Transverse colon (tissue), 4 donors: ENCODE measurements around the gene GNG14. TPM values are rescaled to one million over a fixed set of nuclear protein-coding genes. Genes with fewer than 3 reads are reported as not detected.

ENCODE experiments used
- DNase-seq: peaks from one replicate; pipeline ENCODE4 v3.0.0-alpha.2; 2019
- H3K27ac ChIP-seq, 4 donors: fragments of 200-600 bp; sonication (generic); 2 replicates each; pipeline ENCODE4 v1.5.1; 2016 to 2018; ENCODE audit warnings: inconsistent platforms in 4 of 4
- H3K27me3 ChIP-seq: fragments of 200-600 bp; sonication (generic); 2 replicates; pipeline ENCODE4 v1.5.1; 2017; ENCODE audit warnings: inconsistent platforms
- H3K36me3 ChIP-seq, 4 donors: fragments of 200-600 bp; sonication (generic); 2 replicates each; pipeline ENCODE4 v1.5.1; 2017 to 2019; ENCODE audit warnings: inconsistent platforms in 4 of 4
- H3K4me1 ChIP-seq, 4 donors: fragments of 200-600 bp; sonication (generic); 2 replicates each; pipeline ENCODE4 v1.5.1; 2017 to 2020; ENCODE audit warnings: inconsistent platforms in 4 of 4
- H3K4me3 ChIP-seq, 4 donors: fragments of 200-600 bp; sonication (generic); 1 replicate in 1 of 4; 2 replicates in 3 of 4; pipeline versions ENCODE4 v1.5.1 to v1.6.1; 2017 to 2019; ENCODE audit warnings: inconsistent platforms in 4 of 4
- H3K9me3 ChIP-seq, 2 donors: fragments of 200-600 bp; sonication (generic); 2 replicates each; pipeline ENCODE4 v1.5.1; 2017 to 2019; ENCODE audit warnings: inconsistent platforms in 2 of 2
- EP300 ChIP-seq: sonication (generic); formaldehyde crosslinking; IDR thresholded peaks from one replicate; pipeline ENCODE4 v1.6.1; 2017; ENCODE audit warnings: antibody characterized with exemption, low read depth
- POLR2A ChIP-seq: fragments of 450-650 bp; IDR thresholded peaks from one replicate; pipeline ENCODE4 v1.6.1; 2016; ENCODE audit warnings: antibody characterized with exemption, mild to moderate bottlenecking, moderate library complexity
- POLR2AphosphoS5 ChIP-seq, 3 donors: sonication (generic); formaldehyde crosslinking; IDR thresholded peaks; one replicate each; pipeline ENCODE4 v1.6.1; 2016; ENCODE audit warnings: antibody characterized with exemption in 3 of 3
- WGBS, 2 donors: methylation state at CpG; one replicate each; pipeline ENCODE4 v1.1.5; 2018; ENCODE audit warnings: low coverage in 1 of 2; 5-methylcytosine and 5-hydroxymethylcytosine counted together
- in situ Hi-C, 4 donors: fragments of 200-750 bp; cut with MboI; loops; one replicate each; pipeline versions ENCODE4 v1.15.0 to v1.15.1; 2017; ENCODE audit warnings: low sequenced_read_pairs in 3 of 4, low pct_ligation_motif_present in 1 of 4, low pct_unique_long_range_greater_than_20kb in 1 of 4
- intact Hi-C: fragments of 100-400 bp; cut with DNase I; formaldehyde crosslinking; loops from one replicate; pipeline ENCODE4 v1.15.1; 2023; ENCODE audit warnings: low total_unique reads
- total RNA-seq, 4 donors: library from RNA; depleted of rRNA; stranded (reverse); fragments of >200 nt; gene quantifications; one replicate each; pipeline ENCODE4 v1.1.0, GENCODE V29; 2016
- TF ChIP-seq, protein P1 (sequence below), 5 experiments: fragments of 200-600 bp in 3 of 5; fragments of 450-650 bp in 2 of 5; sonication (generic) in 3 of 5; IDR thresholded peaks; 1 replicate in 2 of 5; 2 replicates in 3 of 5; pipeline ENCODE4 v1.5.1; 2016 to 2017; ENCODE audit warnings: antibody characterized with exemption in 5 of 5, inconsistent platforms in 3 of 5, mild to moderate bottlenecking in 2 of 5, moderate library complexity in 1 of 5

The GNG14 gene
- total RNA-seq, 4 donors from 2014 or later: not detected

DNA sequence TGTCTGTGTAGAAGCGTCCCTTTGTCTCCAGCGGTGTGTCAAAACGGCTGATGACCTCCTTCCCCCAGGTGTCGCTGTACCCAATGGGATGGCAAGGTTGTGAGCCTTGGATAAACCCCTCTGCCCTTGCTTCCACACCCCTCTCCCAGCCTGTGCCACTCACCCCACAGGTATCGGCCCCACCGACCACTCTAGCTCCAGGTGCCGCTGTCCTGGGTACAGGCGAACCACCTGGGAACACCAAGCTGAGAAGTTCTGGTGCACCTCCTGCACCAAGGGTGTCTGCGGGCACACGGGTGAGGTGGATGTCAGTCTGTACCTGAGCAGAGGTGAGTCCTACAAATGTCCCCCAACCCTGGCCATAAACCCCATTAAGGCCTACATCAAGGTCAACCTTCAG, 37.9 kb upstream of the GNG14 start:
- Histone ChIP-seq H3K4me3 (no peak overlapping the region), H3K27me3 (no peaks in the 10 kb centered on the region), H3K36me3 (peaks cover 0 to 5% (median under 1%) of the 10 kb centered on the region in 4 donors), H3K4me1 (peaks cover 3 to 11% (median 9%) of the 10 kb centered on the region in 4 donors), H3K9me3 (no peaks in the 10 kb centered on the region), H3K27ac (no peak overlapping the region)
- intact Hi-C loops (no loop called here), in situ Hi-C loops (no loop called here)
- DNase-seq: no peak
- 95% methylated on average over 10 of the region's 10 CpGs; no CpG with 5 or more reads in 1 of the 2 donors for WGBS, 2 donors
- no peak for TF ChIP-seq POLR2AphosphoS5 (IDR thresholded peaks at IDR 0.05)
- TF ChIP-seq, protein P1, sequence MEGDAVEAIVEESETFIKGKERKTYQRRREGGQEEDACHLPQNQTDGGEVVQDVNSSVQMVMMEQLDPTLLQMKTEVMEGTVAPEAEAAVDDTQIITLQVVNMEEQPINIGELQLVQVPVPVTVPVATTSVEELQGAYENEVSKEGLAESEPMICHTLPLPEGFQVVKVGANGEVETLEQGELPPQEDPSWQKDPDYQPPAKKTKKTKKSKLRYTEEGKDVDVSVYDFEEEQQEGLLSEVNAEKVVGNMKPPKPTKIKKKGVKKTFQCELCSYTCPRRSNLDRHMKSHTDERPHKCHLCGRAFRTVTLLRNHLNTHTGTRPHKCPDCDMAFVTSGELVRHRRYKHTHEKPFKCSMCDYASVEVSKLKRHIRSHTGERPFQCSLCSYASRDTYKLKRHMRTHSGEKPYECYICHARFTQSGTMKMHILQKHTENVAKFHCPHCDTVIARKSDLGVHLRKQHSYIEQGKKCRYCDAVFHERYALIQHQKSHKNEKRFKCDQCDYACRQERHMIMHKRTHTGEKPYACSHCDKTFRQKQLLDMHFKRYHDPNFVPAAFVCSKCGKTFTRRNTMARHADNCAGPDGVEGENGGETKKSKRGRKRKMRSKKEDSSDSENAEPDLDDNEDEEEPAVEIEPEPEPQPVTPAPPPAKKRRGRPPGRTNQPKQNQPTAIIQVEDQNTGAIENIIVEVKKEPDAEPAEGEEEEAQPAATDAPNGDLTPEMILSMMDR (IDR thresholded peaks at IDR 0.05): no peak
- TF ChIP-seq EP300: no peak
- TF ChIP-seq POLR2A: no peak

DNA sequence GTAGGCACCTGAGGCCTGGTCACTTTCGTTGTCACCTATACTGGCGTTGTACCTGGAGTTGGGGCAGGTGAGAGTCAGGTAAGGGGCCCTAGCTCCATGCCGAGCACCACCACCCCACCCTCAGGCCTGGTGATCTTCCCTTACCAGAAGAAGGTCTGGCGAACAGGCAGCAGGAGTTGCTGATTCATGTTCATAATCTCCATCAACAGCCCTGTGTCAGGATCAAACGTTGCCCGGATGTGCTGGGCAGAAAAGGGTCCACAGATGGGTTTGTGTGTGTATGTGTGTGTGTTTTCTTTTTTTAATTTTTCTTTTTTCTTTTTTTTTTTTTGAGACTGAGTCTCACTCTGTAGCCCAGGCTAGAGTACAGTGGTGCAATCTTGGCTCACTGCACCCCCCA, 35.6 kb upstream of the GNG14 start:
- Histone ChIP-seq H3K4me3 (no peak overlapping the region), H3K9me3 (no peaks in the 10 kb centered on the region), H3K4me1 (peaks cover 3 to 11% (median 9%) of the 10 kb centered on the region in 4 donors), H3K36me3 (peaks cover 0 to 9% (median 2%) of the 10 kb centered on the region in 4 donors), H3K27ac (no peak overlapping the region), H3K27me3 (no peaks in the 10 kb centered on the region)
- TF ChIP-seq POLR2A: no peak
- intact Hi-C loops (no loop called here), in situ Hi-C loops (no loop called here)
- no peak for DNase-seq
- WGBS, 2 donors: 76 to 96% methylated on average over 2 to 6 of the region's 6 CpGs

DNA sequence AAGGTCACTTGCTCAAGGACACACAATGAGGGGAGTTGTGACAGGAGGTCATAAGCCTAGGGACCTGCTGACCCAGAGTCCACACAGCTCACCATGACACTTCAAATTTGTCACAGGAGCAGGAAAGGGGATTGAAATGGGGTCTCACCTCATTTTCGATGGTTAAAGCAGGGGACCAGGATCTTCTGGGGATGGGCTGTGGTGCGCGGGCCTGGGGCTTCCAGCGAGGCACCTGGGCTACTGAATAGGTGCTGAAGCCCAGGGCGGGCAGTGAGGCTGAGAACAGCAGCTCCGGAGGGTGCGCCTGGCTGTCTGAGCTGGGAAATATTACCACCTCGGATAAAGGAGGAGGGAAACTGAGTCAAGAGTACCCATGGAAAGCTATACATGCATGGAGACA, 32.3 kb upstream of the GNG14 start:
- intact Hi-C loops (no loop called here), in situ Hi-C loops (no loop called here)
- H3K4me1 ChIP-seq: no peaks in the 10 kb centered on the region
- H3K36me3 ChIP-seq: peaks cover 0 to 15% (median 6%) of the 10 kb centered on the region in 4 donors
- no peaks in the 10 kb centered on the region for H3K27me3 ChIP-seq
- H3K4me3 ChIP-seq: no peak overlapping the region
- H3K27ac ChIP-seq: no peak overlapping the region
- WGBS, 2 donors: 96 to 100% methylated on average over 1 to 8 of the region's 8 CpGs
- no peak for DNase-seq
- TF ChIP-seq, protein P1 (IDR thresholded peaks at IDR 0.05): no peak
- TF ChIP-seq POLR2A (no peak), EP300 (no peak), POLR2AphosphoS5 (IDR thresholded peaks at IDR 0.05) (no peak)
- H3K9me3 ChIP-seq: no peaks in the 10 kb centered on the region

DNA sequence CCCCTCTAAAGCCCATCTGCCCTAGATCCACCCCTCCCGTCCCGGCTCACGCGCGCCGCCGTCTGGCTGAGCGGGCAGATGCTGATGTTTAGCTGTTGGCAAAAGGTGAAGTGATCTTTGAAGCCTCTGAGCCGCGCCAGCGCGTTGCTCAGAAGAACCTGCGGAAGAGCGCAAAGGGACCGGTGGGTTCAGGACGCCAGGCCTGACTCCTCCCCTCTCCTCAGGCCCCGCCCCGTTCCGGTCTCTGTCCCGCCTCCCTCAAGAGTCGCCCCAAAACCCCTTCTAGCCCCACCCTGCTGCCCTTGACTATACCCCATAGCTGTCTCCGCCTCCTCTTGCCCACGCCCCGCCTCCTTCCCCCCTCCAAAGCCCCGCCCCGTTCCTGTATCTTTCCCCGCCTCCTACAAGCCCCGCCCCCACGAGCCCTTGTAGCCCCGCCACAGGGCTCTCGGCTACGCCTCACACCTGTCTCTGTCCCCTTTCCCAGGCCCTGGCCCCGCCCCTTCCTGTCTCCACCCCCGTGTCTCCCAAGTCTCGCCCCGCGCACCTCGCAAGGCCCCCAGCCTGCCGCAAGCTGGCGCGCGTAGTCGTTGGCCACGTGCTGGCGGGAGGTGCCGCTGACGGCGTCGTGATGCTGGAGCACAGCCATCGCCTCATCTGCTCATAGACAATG, 30.8 kb upstream of the GNG14 start:
- H3K27ac ChIP-seq: no peak overlapping the region
- no peak overlapping the region for H3K4me3 ChIP-seq
- H3K27me3 ChIP-seq: no peaks in the 10 kb centered on the region
- no peaks in the 10 kb centered on the region for H3K9me3 ChIP-seq
- no peaks in the 10 kb centered on the region for H3K4me1 ChIP-seq
- DNase-seq: no peak
- WGBS, 2 donors: 88 to 100% methylated on average over 6 to 50 of the region's 50 CpGs
- TF ChIP-seq POLR2AphosphoS5 (IDR thresholded peaks at IDR 0.05): no peak
- TF ChIP-seq EP300: no peak
- no peak for TF ChIP-seq POLR2A
- TF ChIP-seq, protein P1 (IDR thresholded peaks at IDR 0.05): no peak
- intact Hi-C loops: no loop called here
- H3K36me3 ChIP-seq: peaks cover 0 to 17% (median 8%) of the 10 kb centered on the region in 4 donors
- in situ Hi-C loops: no loop called here
